NK-92 treated with Interleukin-12 subunit alpha and Interleukin-12 subunit beta, amount 100 ng/mL, for 24 hours (cell line): ENCODE results near the gene RAB11FIP4.
"Not testable (repeated sequence)": the region's sequence is repeated elsewhere in the genome, so short reads cannot be mapped to it uniquely, and the experiment has no call there.

Experiments used
- DNase-seq: peaks from one replicate; lab custom pipeline; 2025; lab: John Stamatoyannopoulos, UW

RAB11FIP4 gene

DNA sequence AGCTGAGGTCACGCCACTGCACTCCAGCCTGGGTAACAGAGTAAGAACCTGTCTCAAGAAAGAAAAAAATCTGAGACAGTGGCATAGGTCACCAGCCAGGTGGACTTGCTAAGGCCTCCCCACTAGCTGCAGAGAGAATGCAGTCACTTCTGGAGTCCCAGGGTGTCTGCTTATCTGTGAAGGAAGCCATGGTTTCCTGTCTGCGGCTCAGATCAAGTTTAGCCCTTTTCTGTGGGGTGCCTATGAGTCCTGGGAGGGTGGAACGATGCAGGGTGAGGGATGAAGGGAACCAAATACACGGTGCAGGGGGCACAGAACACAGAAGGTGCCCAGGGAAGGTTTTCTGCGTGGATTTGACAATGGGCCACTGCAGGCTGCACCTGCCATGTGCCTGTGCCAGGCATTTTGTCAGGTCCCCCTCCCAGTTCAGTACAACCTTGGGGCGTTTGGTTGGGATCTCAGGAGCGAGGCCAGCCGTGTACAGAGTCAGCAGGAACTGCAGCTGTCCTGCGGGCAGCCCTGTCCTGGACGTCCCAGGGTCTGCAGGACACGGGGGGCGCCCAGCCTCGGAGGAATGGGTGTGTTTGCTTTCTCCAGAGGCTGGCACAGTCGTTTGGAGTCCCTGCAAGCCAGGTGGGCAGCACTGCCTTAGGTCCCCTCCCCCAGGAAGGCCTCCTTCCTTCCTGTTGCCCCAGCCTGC lies 41.8 kb downstream of the RAB11FIP4 start:
- no peak for DNase-seq

DNA sequence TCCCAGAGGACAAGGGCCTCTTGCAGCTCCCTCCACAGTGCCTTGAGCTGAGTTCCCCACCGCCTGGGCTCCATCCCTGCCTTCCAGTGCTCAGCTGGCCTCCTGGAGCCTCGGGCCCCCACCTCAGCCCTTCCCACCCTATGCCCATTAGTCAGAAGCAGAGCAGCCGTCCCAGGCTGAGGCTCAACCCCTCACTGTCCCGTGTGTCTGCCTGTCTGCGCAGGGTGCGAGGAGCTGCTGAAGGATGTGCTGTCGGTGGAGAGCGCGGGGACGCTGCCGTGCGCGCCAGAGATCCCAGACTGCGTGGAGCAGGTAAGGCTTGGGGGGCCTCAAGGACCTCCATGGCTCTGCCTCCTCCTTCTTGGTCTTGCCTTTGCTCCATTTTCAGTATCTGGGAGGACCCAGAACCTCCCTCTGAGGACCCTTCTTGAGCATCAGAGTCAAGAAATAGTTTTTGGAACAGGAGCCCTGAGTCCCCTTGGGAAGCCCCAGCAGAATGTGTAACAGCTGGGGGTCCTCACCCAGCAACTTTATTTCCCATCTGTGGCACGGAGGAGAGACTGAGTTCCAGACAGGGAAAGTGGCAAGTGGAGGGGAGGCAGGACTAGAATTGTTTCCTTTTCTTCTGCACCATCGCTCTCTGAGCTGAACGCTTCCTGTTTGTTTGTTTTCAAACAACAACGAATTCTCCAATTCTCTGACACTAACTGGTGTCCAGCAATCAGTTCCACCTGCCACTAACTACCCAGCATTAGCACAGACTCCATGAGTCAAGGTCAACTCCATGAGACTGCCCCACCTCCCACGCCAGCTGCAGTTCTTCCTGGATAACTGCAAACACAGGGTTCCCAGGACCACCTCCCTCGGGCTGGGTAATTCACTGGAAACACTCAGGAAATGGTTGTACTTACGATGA lies 42.6 kb downstream of the RAB11FIP4 start:
- DNase-seq: no peak

DNA sequence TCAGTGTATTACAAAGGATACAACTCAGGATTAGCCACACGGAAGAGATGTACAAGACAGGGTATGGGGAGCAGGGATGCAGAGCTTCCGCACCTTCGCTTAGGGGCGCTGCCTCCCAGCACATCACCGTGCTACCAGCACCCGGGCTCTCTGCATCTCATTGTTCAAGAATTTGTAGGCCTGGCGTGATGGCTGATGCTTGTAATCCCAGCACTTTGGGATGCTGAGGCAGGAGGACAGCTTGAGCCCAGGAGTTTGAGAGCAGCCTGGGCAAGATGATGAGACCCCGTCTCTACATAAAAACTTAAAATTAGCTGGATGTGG lies 43.2 kb downstream of the RAB11FIP4 start:
- no peak for DNase-seq

DNA sequence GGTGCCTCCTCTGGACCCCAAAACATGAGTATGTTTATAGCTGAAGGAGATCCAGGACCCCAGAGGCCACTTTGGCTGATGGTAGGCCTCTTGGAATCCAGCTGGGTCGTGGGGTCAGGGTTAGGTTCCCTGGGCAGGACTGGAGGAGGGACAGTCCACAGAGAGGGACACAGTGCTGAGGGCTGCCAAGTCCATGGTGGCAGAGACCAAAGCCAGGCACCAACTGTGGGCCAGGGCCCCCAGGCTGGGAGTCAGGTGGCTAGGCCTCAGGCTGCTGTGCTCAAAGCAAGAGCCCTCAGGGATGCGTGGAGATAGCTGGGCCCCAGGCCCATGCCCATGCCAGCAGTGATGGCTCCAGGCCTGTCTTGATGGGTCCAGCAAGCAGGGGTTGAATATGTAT lies 44.1 kb downstream of the RAB11FIP4 start:
- DNase-seq: no peak

DNA sequence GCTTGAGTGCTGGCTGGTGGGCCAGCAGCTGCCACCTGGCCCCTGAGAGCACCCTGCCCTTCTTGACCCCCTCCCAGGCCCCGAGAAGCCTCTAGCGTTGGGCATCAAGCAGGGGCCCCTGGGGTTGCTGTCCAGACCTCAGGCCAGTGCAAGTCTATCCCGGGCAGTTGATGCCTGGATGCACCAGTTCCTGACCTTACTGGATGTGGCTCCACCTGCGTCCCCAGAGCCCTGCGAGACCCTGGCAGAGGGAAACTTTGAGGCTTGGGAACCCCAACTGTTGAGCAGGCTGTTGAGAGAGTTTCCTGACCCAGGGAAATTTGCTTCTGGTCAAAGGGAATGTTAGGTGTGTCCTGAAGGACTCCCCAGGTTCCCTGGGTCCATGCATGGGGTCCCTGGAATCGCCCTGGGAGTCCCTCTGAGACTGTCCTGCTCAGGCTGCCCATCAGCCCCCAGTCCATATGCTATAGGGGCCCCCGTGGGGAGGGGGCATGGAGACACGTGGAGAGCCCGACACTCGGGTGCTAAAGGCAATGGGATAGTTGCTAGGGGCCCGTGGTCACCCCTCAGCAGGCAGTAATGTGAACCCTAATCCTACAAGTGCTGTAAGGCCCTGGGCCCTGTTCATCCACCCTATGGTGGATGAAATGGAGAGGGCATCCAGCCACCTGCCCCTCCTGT lies 46.4 kb downstream of the RAB11FIP4 start:
- no peak for DNase-seq

DNA sequence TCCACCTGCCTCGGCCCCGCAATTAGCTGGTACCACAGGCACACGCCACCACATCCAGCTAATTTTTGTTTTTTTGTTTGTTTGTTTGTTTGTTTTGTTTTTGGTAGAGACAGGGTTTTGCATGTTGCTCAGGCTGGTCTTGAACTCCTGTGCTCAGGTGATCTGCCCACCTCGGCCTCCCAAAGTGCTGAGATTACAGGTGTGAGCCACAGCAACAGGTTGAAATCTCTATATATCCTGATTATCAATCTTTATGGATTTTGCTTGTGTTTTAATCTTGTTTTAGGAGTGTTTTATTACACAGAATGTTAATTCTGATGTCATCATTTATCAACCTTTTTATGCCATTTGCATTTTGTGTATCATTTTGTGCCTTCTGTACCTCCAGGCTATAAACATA lies 48.2 kb downstream of the RAB11FIP4 start:
- no peak for DNase-seq

DNA sequence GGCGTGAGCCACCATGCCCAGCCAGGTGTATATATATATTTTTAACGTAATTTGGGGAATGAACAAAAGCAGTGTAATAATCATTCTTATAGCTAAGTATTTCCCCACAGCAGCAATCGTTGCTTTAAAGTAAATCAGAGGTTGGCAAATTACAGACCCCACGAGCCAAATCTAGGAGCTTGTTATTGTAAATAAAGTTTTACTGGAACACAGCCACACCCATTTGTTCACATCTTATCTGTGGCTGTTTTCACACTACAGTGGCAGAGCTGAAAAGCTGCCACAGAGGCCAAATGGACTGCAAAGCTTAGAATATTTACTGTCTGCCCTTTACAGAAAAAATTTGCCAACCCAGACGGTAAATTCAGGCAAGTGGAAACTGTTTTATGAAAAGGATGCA lies 50.8 kb downstream of the RAB11FIP4 start:
- no peak for DNase-seq

DNA sequence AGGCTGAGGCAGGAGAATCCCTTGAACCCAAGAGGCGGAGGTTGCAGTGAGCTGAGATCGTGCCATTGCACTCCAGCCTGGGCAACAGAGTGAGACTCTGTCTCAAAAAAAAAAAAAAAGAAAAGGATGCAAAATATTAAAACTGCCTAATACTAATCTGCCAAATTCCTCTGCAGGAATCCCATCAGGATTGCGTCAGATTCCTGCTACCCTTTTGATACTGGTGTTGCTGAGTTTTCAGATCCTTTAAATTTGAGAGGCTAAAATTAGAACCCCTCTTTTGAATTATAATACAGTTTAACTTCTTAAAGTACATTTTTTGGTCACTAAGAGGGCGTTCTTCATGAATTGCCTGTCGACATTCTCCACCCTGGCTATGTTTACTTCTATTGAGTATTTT lies 51.4 kb downstream of the RAB11FIP4 start:
- DNase-seq: not testable (repeated sequence)

DNA sequence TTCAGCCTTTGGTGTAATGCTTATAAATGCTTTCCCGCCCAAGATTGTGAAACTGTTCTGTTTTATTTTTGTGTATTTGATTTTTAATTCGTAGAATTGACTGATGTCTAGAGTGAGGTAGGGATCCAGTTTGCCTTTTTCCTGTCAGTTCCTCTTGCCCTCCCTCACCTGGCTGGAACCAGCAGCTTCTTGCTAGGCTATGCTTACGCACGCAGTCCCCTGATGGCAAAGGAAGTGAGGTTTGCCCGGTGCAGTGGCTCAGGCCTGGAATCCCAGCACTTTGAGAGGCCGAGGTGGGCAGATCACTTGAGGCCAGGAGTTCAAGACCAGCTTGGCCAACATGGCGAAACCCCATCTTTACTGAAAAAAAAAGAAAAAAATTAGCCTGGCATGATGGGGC lies 51.9 kb downstream of the RAB11FIP4 start:
- no peak for DNase-seq

DNA sequence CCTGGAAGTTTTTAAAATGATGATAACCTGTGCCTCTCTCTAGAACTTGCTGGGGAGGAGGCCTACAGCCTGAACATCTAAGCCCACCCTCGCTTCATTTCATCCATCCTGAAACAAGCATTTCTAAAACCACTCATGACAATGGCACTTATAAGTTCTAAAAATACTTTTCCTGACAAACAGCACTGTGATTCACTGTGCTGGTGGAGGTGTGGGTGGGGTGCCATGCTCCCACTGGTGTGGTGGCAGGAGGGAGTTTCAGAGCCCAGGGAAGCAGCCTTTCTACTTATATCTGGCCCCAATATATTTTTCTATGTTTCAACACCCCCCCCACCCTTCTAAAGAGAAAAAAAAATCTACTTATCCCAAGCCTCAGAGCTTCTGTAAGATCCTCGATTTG lies 52.6 kb downstream of the RAB11FIP4 start:
- DNase-seq: no peak

DNA sequence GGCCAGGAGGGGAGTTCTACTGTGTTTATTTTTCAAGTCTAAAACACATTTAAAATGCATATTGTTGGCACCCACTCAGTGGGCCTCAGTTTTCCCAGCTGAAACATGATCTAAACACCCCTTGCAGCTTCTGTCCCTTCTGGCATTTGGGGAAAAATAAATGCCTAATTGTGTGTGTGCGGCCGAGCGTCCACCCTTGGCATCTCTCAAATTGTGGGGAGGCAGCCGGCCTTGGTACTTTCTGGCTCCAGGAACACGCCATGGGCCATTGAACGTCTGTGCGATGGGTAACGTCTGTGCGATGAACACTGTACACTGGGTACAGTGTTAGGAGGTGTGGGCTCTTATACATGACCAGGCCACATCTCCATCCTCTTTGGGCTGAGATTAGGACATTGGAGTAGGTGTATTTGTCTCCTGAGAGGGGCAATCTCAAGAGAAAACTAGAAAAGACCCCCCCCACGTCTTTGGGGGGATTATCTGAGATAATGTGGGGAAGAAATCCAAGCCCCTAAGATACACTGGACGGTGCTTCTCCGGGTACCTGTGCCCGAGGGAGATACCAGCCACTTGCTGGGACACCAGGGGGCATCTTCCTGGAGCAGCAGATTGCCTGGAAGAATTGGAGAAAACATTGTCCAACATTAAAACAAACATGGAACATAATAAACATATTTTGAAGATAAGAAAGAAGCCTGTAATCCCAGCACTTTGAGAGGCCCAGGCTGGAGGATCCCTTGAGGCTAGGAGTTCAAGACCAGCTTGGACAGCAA lies 54.9 kb downstream of the RAB11FIP4 start:
- no peak for DNase-seq

DNA sequence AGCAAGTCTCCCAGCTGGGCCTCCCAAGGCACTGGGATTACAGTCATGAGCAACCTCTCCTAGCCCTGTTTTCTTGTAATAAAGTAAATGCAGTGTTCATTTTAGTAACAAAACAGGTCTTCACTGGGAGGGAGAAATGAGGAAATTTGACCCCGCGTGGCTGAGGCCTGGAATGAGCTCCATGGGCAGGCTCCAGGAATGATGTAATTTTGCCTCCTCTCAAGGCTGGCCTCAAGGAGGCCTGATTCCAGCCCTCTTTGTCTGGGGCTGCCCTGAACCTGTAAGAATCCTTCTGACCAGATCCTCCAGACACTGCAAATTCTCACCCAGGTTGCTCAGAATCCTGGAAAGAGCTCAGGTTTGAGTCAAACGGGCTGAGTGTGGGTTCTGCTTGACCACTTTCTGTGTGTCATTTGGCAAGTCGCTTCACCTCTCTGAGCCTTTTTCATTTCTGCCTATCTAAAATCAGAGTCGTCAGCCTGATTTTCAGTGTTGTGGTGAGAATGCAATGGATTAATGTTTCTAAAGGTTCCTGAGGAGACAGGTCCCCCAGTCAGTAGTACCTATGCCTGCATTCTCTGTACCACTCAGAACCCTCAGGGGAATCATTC lies 57.1 kb downstream of the RAB11FIP4 start:
- DNase-seq: no peak

DNA sequence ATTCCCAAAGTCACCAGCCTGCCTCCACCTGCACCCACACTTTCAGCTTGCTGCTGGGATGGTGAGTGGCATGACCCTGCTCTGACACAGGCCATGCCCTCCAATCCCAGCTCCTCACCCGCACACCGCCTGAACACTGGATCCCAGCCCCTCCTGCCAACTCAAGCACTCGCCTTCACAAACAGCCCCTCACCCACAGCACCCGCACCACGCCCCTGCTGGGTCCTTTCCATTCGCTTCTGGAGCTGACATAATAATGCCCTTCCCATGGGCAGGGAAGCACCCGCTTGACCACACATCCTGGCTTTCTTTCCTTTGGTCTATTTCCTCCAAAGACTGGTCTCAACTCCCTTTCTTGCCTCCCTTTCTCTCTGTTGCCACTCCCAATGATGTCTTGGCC lies 57.6 kb downstream of the RAB11FIP4 start:
- DNase-seq: no peak

DNA sequence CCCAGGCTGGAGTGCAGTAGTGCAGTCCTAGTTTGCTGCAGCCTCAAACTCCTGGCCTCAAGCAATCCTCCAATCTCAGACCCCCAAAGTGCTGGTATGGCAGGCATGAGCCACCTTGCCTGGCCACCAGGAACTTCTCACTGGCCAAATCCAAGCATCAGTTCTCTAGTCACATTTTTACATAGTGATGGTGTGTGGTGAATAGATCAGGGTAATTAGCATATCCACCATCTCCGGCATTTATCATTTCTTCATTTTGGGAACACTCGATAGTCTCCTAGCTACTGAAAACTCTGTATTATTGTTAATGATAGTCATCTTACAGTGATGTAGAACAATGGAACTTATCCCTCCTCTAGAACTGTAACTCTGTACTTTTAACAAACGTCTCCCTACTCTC lies 58.3 kb downstream of the RAB11FIP4 start:
- no peak for DNase-seq

DNA sequence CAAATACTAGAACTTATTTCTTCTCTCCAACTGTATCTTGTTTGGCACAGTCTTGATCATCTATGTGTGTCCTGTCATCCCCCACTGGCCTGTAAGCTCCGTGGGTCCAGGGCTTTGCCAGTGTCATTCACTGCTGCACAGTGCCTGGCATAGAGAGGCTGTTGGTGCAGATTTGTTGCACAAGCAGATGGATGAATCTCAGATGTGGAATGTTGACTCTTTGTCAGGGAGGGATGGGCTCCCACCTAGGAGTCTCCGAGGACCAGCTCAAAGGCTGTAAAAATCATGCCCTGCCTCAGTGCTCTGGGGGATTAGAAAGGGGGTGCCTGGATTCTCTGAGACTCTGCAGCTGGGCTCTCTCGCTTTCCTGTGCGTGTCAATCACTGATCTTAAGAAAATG lies 60.6 kb downstream of the RAB11FIP4 start:
- no peak for DNase-seq

DNA sequence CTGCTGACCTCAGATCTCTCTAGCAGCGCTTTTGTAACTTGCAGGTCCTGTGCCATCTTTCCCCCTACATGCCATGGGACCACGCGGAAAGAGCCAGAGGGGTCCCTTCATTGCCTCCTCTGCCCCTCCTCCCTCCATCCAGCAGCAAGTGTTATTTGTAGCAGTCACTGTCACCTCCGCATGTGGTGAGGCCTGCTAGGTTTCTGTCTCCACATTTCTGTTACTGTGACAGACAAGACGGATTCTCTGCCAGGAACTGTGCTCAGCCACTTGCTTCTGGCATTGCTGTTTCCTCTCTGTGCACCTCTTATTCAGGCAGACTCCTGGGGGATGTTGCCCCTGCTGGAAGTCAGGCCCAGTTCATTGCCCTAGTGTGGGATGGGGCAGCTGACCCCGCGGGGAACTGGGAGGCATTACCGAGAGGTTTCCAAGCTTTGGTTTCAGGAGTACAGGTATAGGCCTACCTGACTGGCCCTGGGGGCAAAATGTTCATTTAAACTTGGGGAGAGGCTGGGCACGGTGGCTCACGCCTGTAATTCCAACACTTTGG lies 61.2 kb downstream of the RAB11FIP4 start:
- DNase-seq: no peak

DNA sequence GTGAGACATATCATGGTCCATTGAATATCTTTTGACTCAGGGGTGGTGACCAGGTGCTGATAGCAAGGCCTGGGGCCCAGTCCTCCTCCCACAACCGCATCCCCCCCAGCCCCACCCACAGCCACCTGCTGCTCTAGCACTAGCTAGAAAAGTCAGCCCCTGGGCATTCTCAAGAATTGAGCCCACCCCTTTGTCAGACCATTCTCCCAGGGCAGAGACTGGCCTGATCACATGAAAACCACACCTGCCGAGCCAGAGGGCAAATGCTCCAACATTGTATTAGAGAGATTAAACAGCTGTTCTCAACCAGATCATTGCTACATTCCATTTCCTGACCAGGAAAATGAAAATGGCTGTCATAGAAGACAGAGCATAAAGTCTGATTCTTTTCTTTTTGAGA lies 62.4 kb downstream of the RAB11FIP4 start:
- no peak for DNase-seq

DNA sequence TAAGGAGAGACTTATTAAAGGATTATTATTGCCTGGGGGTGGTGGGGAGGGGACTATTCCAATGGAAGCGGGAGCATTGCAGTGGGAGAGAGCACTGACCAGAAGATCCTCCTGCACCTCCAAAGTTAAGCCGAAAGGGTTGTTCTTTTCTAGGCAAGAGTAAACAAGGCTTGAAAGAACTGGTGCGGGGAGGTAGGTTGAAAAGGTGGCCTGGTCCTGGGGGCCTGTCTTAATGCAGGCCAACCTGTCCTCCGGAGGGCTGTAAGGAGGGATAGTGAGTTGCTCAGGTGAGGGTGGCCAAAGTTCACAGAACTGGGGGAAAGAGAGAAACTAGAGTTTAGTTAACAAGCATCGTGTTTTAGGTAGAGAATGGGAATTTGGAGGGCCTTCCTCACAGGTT lies 65.3 kb downstream of the RAB11FIP4 start:
- no peak for DNase-seq

DNA sequence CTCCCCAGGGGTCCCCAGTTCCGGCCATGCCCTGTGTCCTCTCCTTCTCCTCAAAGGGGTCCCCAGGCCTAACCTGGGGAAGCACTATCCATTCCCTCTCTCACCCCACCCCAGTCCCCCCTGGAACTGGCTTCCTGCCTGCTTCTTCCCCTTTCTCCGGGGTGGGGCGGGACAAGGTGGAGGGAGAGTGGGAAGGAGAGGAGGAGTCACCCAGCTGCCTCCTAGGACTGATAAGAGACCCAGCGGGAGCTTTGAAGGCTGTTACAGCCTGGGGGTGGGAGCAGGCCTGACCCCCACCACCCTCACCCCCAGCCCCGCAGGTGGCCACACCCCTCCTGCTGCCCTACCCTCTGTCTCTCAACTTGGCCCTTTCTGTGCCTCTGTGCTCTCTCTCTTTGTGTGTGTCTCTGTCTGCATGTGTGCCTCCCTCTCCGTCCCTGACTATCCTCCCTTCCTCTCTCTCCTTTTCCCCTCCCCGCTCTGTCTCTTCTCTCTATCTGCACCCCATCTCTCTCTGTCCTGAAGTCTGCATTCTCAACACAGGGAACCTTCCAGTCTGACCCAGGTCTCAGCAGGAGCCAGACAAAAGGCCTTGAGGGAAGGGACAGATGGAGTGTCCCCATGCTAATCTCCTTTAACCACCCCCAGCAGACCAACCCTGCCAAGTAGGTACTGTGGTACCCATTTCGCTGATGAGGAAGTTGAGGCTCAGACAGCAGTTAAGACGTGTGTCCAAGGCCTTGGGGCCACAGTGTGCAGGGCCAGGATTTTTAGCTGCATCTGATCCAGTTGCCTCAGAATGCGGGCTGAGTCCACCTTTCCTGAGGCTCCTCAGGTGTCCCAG lies 66.1 kb downstream of the RAB11FIP4 start:
- no peak for DNase-seq

DNA sequence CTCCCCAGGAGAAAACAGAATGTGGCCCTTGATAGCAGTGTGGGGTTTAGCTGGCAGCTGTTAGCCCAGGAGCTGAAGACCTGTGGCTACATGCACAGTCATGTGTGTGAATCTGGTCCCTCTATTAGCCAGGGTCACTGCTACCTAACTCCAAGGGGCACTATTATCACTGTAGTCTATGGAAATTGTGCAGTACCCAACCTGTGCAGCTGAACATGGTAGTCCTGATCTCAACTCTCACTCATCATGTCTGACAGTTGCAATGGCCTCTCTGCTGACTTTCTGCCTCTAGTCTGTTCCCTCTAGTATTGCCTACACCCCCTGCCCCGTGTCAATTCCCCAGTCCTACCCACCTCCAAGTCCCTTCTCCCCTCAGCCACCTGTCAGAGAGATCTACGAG lies 67.4 kb downstream of the RAB11FIP4 start:
- no peak for DNase-seq

DNA sequence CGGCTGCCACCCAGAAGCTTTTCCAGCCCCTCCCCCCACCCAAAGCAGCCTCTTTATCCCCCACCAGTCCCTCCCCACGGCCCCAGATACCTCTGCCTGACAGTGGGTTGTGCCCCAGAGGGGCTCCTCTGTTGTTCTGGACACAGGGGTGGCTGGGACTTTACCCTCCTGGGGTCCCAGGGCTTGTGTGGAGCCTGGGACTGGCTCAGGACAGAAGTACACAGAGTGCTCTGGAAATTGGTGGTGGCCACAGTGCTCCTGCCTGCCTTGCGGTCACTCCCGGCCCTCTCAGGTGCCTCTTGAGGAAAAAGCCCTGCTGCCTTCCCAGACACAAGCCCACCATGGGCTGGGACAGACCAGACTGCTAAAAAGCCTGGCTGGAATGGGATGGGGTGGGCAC lies 68.2 kb downstream of the RAB11FIP4 start:
- DNase-seq: no peak
